HG02840 (cell line): ENCODE data around the gene MYRFL.

Experiments
- ATAC-seq: cut with Tn5 transposase; IDR thresholded peaks from one replicate; pipeline ENCODE4 v1.9.1; 2021; ENCODE audit warnings: mild to moderate bottlenecking, moderate library complexity, moderate number of reproducible peaks; ENCODE audit not compliant: unreplicated experiment, low FRiP score

MYRFL gene

GRCh38 chr12:69929125-69929524 is 104.1 kb downstream of the MYRFL start:
- no peak for ATAC-seq

GRCh38 chr12:69929531-69929930 is 104.5 kb downstream of the MYRFL start:
- no peak for ATAC-seq

- ATAC-seq, result no peak
These were observed 106.5 kb downstream of the MYRFL start for GRCh38 chr12:69931569-69931968.

- no peak for ATAC-seq
These were observed 107.1 kb downstream of the MYRFL start for GRCh38 chr12:69932154-69932553.

- ATAC-seq, result no peak
These were observed 107.9 kb downstream of the MYRFL start for GRCh38 chr12:69932676-69933552.

GRCh38 chr12:69934011-69934410 is 109.0 kb downstream of the MYRFL start:
- ATAC-seq, result no peak

GRCh38 chr12:69935651-69936100 is 110.6 kb downstream of the MYRFL start:
- ATAC-seq, result no peak

- ATAC-seq, result no peak
These were observed 111.2 kb downstream of the MYRFL start for GRCh38 chr12:69936214-69936731.

- ATAC-seq, result no peak
These were observed 111.7 kb downstream of the MYRFL start for GRCh38 chr12:69936766-69937165.

GRCh38 chr12:69947123-69947522 is 122.1 kb downstream of the MYRFL start:
- no peak for ATAC-seq

- no peak for ATAC-seq
These were observed 122.9 kb downstream of the MYRFL start for GRCh38 chr12:69947897-69948296.

GRCh38 chr12:69948851-69949250 is 123.8 kb downstream of the MYRFL start:
- ATAC-seq, result no peak

GRCh38 chr12:69949311-69950002 is 124.4 kb downstream of the MYRFL start:
- ATAC-seq, result no peak

- no peak for ATAC-seq
These were observed 126.1 kb downstream of the MYRFL start for GRCh38 chr12:69951108-69951507.

GRCh38 chr12:69952890-69953289 is 127.9 kb downstream of the MYRFL start:
- ATAC-seq, result no peak

- ATAC-seq, result no peak
These were observed 136.2 kb downstream of the MYRFL start for GRCh38 chr12:69961246-69961645.

- no peak for ATAC-seq
These were observed 141.4 kb downstream of the MYRFL start for GRCh38 chr12:69966409-69966808.

GRCh38 chr12:69966839-69967238 is 141.8 kb downstream of the MYRFL start:
- no peak for ATAC-seq

GRCh38 chr12:69969011-69969410 is 144.0 kb downstream of the MYRFL start:
- ATAC-seq, result no peak

GRCh38 chr12:69972136-69972535 is 147.1 kb downstream of the MYRFL start:
- no peak for ATAC-seq

- no peak for ATAC-seq
These were observed 153.0 kb downstream of the MYRFL start for GRCh38 chr12:69978020-69978419.
